Upper lobe of right lung (tissue), 1 donor: ENCODE measurements around the gene VPS33A. TPM values are rescaled to one million over a fixed set of nuclear protein-coding genes. Genes with fewer than 3 reads are reported as not detected.
A peak's percentile ranks its signal among the peaks of the same experiment; 100 is the strongest.

Source experiments
- ATAC-seq: fragments of 200-7000 bp; cut with Tn5 transposase; one replicate; pipeline ENCODE4 v1.9.1; 2020; ENCODE audit warnings: mild to moderate bottlenecking, moderate library complexity
- DNase-seq: peaks from one replicate; pipeline ENCODE4 v3.0.0-alpha.2; 2020
- H3K27ac ChIP-seq: fragments of 200-600 bp; one replicate; pipeline ENCODE4 v1.8.0; 2022
- H3K27me3 ChIP-seq: fragments of 200-600 bp; one replicate; pipeline ENCODE4 v1.8.0; 2022; ENCODE audit warnings: mild to moderate bottlenecking
- H3K36me3 ChIP-seq: fragments of 200-600 bp; one replicate; pipeline ENCODE4 v1.8.0; 2022
- H3K4me1 ChIP-seq: fragments of 200-600 bp; one replicate; pipeline ENCODE4 v1.8.0; 2022
- H3K4me3 ChIP-seq: fragments of 200-600 bp; one replicate; pipeline ENCODE4 v1.8.0; 2022; ENCODE audit warnings: mild to moderate bottlenecking
- H3K9me3 ChIP-seq: fragments of 200-600 bp; one replicate; pipeline ENCODE4 v1.8.0; 2022
- CTCF ChIP-seq: fragments of 200-600 bp; IDR thresholded peaks from one replicate; pipeline ENCODE4 v1.8.0; 2022; ENCODE audit warnings: antibody characterized with exemption
- intact Hi-C: fragments of 100-400 bp; cut with DNase I; formaldehyde crosslinking; loops from one replicate; pipeline ENCODE4 v1.11.0; 2022
- total RNA-seq: library from RNA; stranded (reverse); fragmentation: NEBNext Ultra II Directional; extraction: Animal tissue kit (Norgen Biotek cat#: 25700); gene quantifications from one replicate; pipeline ENCODE4 v1.2.1, GENCODE V29; 2021
- donor health status: DM: no; HTN: yes; CAD: no; lungs with severe emphysema.

The VPS33A gene
- total RNA-seq, 1 donor from 2014 or later, result 17.7 TPM

GRCh38 chr12:122250047-122250446, 16.2 kb downstream of the VPS33A start:
- Histone ChIP-seq H3K27ac (no peak overlapping the region), H3K4me3 (no peak overlapping the region), H3K9me3 (no peaks in the 10 kb centered on the region), H3K27me3 (no peaks in the 10 kb centered on the region), H3K36me3 (peaks cover 40% of the 10 kb centered on the region), H3K4me1 (no peaks in the 10 kb centered on the region)
- no peak for DNase-seq
- no peak for ATAC-seq
- TF ChIP-seq CTCF, result no peak
- intact Hi-C loops, result no loop called here

GRCh38 chr12:122245553-122245952, 20.7 kb downstream of the VPS33A start:
- intact Hi-C loops, result no loop called here
- H3K9me3 ChIP-seq, result no peaks in the 10 kb centered on the region
- no peak for TF ChIP-seq CTCF
- H3K4me1 ChIP-seq, result no peaks in the 10 kb centered on the region
- no peak overlapping the region for H3K4me3 ChIP-seq
- ATAC-seq, result no peak
- H3K27me3 ChIP-seq, result no peaks in the 10 kb centered on the region
- H3K27ac ChIP-seq, result no peak overlapping the region
- no peak for DNase-seq
- peaks cover 61% of the 10 kb centered on the region for H3K36me3 ChIP-seq

- TF ChIP-seq CTCF, result no peak
- intact Hi-C loops, result no loop called here
- ATAC-seq (no peak), DNase-seq (no peak)
- Histone ChIP-seq H3K9me3 (no peaks in the 10 kb centered on the region), H3K27ac (no peak overlapping the region), H3K4me1 (no peaks in the 10 kb centered on the region), H3K27me3 (no peaks in the 10 kb centered on the region), H3K4me3 (no peak overlapping the region), H3K36me3 (peaks cover 62% of the 10 kb centered on the region)
Measured at GRCh38 chr12:122244565-122245371, 21.5 kb downstream of the VPS33A start.

- Histone ChIP-seq H3K4me1 (no peaks in the 10 kb centered on the region), H3K27ac (no peak overlapping the region), H3K27me3 (no peaks in the 10 kb centered on the region), H3K36me3 (peaks cover 62% of the 10 kb centered on the region), H3K4me3 (no peak overlapping the region), H3K9me3 (no peaks in the 10 kb centered on the region)
- ATAC-seq, result no peak
- no peak for TF ChIP-seq CTCF
- DNase-seq, result no peak
- intact Hi-C loops, result no loop called here
Measured at GRCh38 chr12:122243965-122244364, 22.3 kb downstream of the VPS33A start.

GRCh38 chr12:122238861-122239260, 27.4 kb downstream of the VPS33A start:
- no peaks in the 10 kb centered on the region for H3K9me3 ChIP-seq
- H3K36me3 ChIP-seq, result peaks cover 86% of the 10 kb centered on the region
- H3K27ac ChIP-seq, result no peak overlapping the region
- no peaks in the 10 kb centered on the region for H3K27me3 ChIP-seq
- H3K4me1 ChIP-seq, result no peaks in the 10 kb centered on the region
- no peak overlapping the region for H3K4me3 ChIP-seq
- ATAC-seq (no peak), DNase-seq (no peak)
- no peak for TF ChIP-seq CTCF
- intact Hi-C loops, result no loop called here

- no peak for DNase-seq
- peaks cover 87% of the 10 kb centered on the region for H3K36me3 ChIP-seq
- intact Hi-C loops, result no loop called here
Measured at GRCh38 chr12:122235741-122236140, 30.6 kb downstream of the VPS33A start.

More at GRCh38 chr12:122235741-122236140, 30.6 kb downstream of the VPS33A start:
- no peak for TF ChIP-seq CTCF
- Histone ChIP-seq H3K27me3 (no peaks in the 10 kb centered on the region), H3K9me3 (no peaks in the 10 kb centered on the region), H3K27ac (no peak overlapping the region), H3K4me3 (no peak overlapping the region), H3K4me1 (no peaks in the 10 kb centered on the region)
- peak; percentile 40 for ATAC-seq
